Stimulated activated CD8-positive, alpha-beta memory T cell treated with anti-CD3 and anti-CD28 coated beads, Interleukin-4, amount 100 ng/mL, for 24 hours (primary cell): Measurements from ENCODE around the gene P2RX3.

ENCODE experiments used
- DNase-seq: peaks from one replicate; pipeline ENCODE4 v3.0.0-alpha.2; 2020; ENCODE audit warnings: low read depth

Gene P2RX3

GRCh38 chr11:57373146-57373545 lies 35.0 kb downstream of the P2RX3 start:
- no peak for DNase-seq

GRCh38 chr11:57374966-57375365 lies 36.8 kb downstream of the P2RX3 start:
- no peak for DNase-seq

- no peak for DNase-seq
These were observed 37.3 kb downstream of the P2RX3 start for GRCh38 chr11:57375490-57375889.

GRCh38 chr11:57376095-57377090 lies 38.2 kb downstream of the P2RX3 start:
- DNase-seq = no peak

GRCh38 chr11:57377107-57377506 lies 39.0 kb downstream of the P2RX3 start:
- no peak for DNase-seq

- DNase-seq = no peak
These were observed 40.0 kb downstream of the P2RX3 start for GRCh38 chr11:57378186-57378585.

- DNase-seq = no peak
These were observed 41.6 kb downstream of the P2RX3 start for GRCh38 chr11:57379732-57380131.

GRCh38 chr11:57380975-57381374 lies 42.8 kb downstream of the P2RX3 start, which contains the start of gene PRG3:
Gene PRG3, minus strand, starts transcription at chr11:57381150. Its CDS starts 442 bp downstream, at chr11:57380708.
- no peak for DNase-seq

- no peak for DNase-seq
These were observed 48.2 kb downstream of the P2RX3 start for GRCh38 chr11:57386178-57386940.

GRCh38 chr11:57387289-57388030 lies 49.3 kb downstream of the P2RX3 start:
- no peak for DNase-seq

- DNase-seq = no peak
These were observed 52.4 kb downstream of the P2RX3 start, which contains the start of gene PRG2 for GRCh38 chr11:57390535-57390934. Gene PRG2, minus strand, starts transcription at chr11:57390650. Its CDS starts 706 bp downstream, at chr11:57389944.

GRCh38 chr11:57391111-57391510 lies 53.0 kb downstream of the P2RX3 start:
- no peak for DNase-seq

GRCh38 chr11:57391539-57391938 lies 53.4 kb downstream of the P2RX3 start:
- no peak for DNase-seq

GRCh38 chr11:57392066-57392762 lies 54.1 kb downstream of the P2RX3 start:
- DNase-seq = no peak

GRCh38 chr11:57392763-57393105 lies 54.6 kb downstream of the P2RX3 start:
- no peak for DNase-seq

- no peak for DNase-seq
These were observed 56.2 kb downstream of the P2RX3 start for GRCh38 chr11:57394203-57394965.

GRCh38 chr11:57395905-57396623 lies 57.9 kb downstream of the P2RX3 start:
- DNase-seq = no peak

- DNase-seq = no peak
These were observed 58.6 kb downstream of the P2RX3 start for GRCh38 chr11:57396744-57397143.

GRCh38 chr11:57397394-57397990 lies 59.3 kb downstream of the P2RX3 start:
- DNase-seq = no peak

- no peak for DNase-seq
These were observed 61.1 kb downstream of the P2RX3 start for GRCh38 chr11:57399221-57399620.
